Measurements from ENCODE around the gene PRUNE2. TPM values are rescaled to one million over a fixed set of nuclear protein-coding genes. Genes with fewer than 3 reads are reported as not detected.

PRUNE2 gene
- total and polyA plus RNA-seq, 2 of the 8 experiments (the other 6 are each of a cell fraction or from before 2014, with no cell fraction given): 5.5 to 13.3 TPM

GRCh38 chr9:76615177-76615603, 290.7 kb downstream of the PRUNE2 start (continued):
- TF ChIP-seq, protein P1, sequence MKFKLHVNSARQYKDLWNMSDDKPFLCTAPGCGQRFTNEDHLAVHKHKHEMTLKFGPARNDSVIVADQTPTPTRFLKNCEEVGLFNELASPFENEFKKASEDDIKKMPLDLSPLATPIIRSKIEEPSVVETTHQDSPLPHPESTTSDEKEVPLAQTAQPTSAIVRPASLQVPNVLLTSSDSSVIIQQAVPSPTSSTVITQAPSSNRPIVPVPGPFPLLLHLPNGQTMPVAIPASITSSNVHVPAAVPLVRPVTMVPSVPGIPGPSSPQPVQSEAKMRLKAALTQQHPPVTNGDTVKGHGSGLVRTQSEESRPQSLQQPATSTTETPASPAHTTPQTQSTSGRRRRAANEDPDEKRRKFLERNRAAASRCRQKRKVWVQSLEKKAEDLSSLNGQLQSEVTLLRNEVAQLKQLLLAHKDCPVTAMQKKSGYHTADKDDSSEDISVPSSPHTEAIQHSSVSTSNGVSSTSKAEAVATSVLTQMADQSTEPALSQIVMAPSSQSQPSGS (IDR thresholded peaks at IDR 0.05; ENCODE audit: low read length): no peak
- TF ChIP-seq CHD2 (IDR thresholded peaks at IDR 0.05; ENCODE audit: low read length): no peak

Data from H1 (cell line).